MCF 10A (cell line): ENCODE data around the gene NFAM1. TPM values are rescaled to one million over a fixed set of nuclear protein-coding genes. Genes with fewer than 3 reads are reported as not detected.

ENCODE experiments used
- BruUV-seq: library from RNA; stranded (reverse); fragments of 400-500 nt; replicated peaks from 2 replicates; lab custom pipeline; 2021; lab: Mats Ljungman, UMichigan
- CTCF ChIA-PET: fragments of 300-600 bp; sonication (Branson Sonifier 250); formaldehyde crosslinking; extraction: SDS; loops from one replicate; lab custom pipeline; 2021; ENCODE audit warnings: antibody characterized with exemption, inconsistent platforms; lab: Yijun Ruan, JAX
- POLR2A ChIA-PET: fragments of 300-600, 350-650 bp; sonication (Branson Sonifier 250); formaldehyde crosslinking; extraction: SDS; loops from one replicate; lab custom pipeline; 2020; ENCODE audit warnings: antibody characterized with exemption, inconsistent platforms; lab: Yijun Ruan, JAX
- DNase-seq: peaks from one replicate; pipeline ENCODE4 v3.0.0-alpha.2; 2018; ENCODE audit not compliant: unreplicated experiment
- H3K27ac Mint-ChIP-seq: one replicate; pipeline ENCODE4 v1.8.0; 2022; ENCODE audit warnings: mild to moderate bottlenecking, low read depth, mixed read lengths; ENCODE audit not compliant: unreplicated experiment
- H3K27me3 Mint-ChIP-seq: one replicate; pipeline ENCODE4 v1.8.0; 2022; ENCODE audit warnings: mixed read lengths; ENCODE audit not compliant: insufficient read depth, unreplicated experiment
- H3K36me3 Mint-ChIP-seq: one replicate; pipeline ENCODE4 v1.8.0; 2022; ENCODE audit warnings: mild to moderate bottlenecking, moderate library complexity, mixed read lengths; ENCODE audit not compliant: insufficient read depth, unreplicated experiment
- H3K4me1 Mint-ChIP-seq: one replicate; pipeline ENCODE4 v1.8.0; 2022; ENCODE audit warnings: mixed read lengths; ENCODE audit not compliant: insufficient read depth, unreplicated experiment
- H3K4me3 Mint-ChIP-seq: one replicate; pipeline ENCODE4 v1.8.0; 2022; ENCODE audit warnings: mild to moderate bottlenecking, moderate library complexity, mixed read lengths; ENCODE audit not compliant: unreplicated experiment
- H3K9me3 Mint-ChIP-seq: one replicate; pipeline ENCODE4 v1.8.0; 2022; ENCODE audit warnings: mixed read lengths; ENCODE audit not compliant: unreplicated experiment
- intact Hi-C: fragments of 100-400 bp; cut with micrococcal nuclease; formaldehyde crosslinking; loops from 2 replicates; pipeline ENCODE4 v1.14.1; 2022
- total RNA-seq: library from RNA; stranded (reverse); gene quantifications from 2 replicates; pipeline ENCODE4 v1.2.3, GENCODE V29; 2022
- TF ChIP-seq, protein P1 (sequence below): fragments of 200-600 bp; IDR thresholded peaks from one replicate; pipeline ENCODE4 v1.8.0; 2022; ENCODE audit warnings: antibody characterized with exemption, mild to moderate bottlenecking; ENCODE audit not compliant: unreplicated experiment

The NFAM1 gene
- total RNA-seq, 1 experiment from 2014 or later, result not detected

GRCh38 chr22:42462016-42462415 is 29.8 kb upstream of the NFAM1 start:
- no peak for DNase-seq
- Mint-ChIP-seq H3K27ac (no peak overlapping the region), H3K9me3 (no peaks in the 10 kb centered on the region), H3K4me3 (no peak overlapping the region), H3K36me3 (no peaks in the 10 kb centered on the region), H3K4me1 (no peaks in the 10 kb centered on the region), H3K27me3 (peaks cover 75% of the 10 kb centered on the region)
- BruUV-seq, result no TSS peak
- intact Hi-C loops, result no loop called here
- ChIA-PET POLR2A (no interaction called here), CTCF (interaction anchor here (0.6 to 1.2 kb wide), 5 partner anchors 8 to 425 kb away, joined by 3 to 6 read pairs (median 4); no protein-coding TSS in a partner anchor)
- TF ChIP-seq, protein P1, sequence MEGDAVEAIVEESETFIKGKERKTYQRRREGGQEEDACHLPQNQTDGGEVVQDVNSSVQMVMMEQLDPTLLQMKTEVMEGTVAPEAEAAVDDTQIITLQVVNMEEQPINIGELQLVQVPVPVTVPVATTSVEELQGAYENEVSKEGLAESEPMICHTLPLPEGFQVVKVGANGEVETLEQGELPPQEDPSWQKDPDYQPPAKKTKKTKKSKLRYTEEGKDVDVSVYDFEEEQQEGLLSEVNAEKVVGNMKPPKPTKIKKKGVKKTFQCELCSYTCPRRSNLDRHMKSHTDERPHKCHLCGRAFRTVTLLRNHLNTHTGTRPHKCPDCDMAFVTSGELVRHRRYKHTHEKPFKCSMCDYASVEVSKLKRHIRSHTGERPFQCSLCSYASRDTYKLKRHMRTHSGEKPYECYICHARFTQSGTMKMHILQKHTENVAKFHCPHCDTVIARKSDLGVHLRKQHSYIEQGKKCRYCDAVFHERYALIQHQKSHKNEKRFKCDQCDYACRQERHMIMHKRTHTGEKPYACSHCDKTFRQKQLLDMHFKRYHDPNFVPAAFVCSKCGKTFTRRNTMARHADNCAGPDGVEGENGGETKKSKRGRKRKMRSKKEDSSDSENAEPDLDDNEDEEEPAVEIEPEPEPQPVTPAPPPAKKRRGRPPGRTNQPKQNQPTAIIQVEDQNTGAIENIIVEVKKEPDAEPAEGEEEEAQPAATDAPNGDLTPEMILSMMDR, result no peak

- H3K4me1 Mint-ChIP-seq, result no peaks in the 10 kb centered on the region
- no TSS peak for BruUV-seq
- TF ChIP-seq, protein P1, result no peak
- H3K9me3 Mint-ChIP-seq, result no peaks in the 10 kb centered on the region
- peaks cover 80% of the 10 kb centered on the region for H3K27me3 Mint-ChIP-seq
- H3K36me3 Mint-ChIP-seq, result no peaks in the 10 kb centered on the region
- H3K27ac Mint-ChIP-seq, result no peak overlapping the region
- POLR2A ChIA-PET, result interaction anchor here (1.5 kb wide), 1 partner anchor 17 kb away, joined by 3 read pairs; no protein-coding TSS in a partner anchor
- intact Hi-C loops, result no loop called here
- H3K4me3 Mint-ChIP-seq, result no peak overlapping the region
- CTCF ChIA-PET, result interaction anchor here (1.2 kb wide), 1 partner anchor 13 kb away, joined by 3 read pairs; no protein-coding TSS in a partner anchor
- DNase-seq, result no peak
Observed at GRCh38 chr22:42461511-42461910, 29.3 kb upstream of the NFAM1 start.

DNA sequence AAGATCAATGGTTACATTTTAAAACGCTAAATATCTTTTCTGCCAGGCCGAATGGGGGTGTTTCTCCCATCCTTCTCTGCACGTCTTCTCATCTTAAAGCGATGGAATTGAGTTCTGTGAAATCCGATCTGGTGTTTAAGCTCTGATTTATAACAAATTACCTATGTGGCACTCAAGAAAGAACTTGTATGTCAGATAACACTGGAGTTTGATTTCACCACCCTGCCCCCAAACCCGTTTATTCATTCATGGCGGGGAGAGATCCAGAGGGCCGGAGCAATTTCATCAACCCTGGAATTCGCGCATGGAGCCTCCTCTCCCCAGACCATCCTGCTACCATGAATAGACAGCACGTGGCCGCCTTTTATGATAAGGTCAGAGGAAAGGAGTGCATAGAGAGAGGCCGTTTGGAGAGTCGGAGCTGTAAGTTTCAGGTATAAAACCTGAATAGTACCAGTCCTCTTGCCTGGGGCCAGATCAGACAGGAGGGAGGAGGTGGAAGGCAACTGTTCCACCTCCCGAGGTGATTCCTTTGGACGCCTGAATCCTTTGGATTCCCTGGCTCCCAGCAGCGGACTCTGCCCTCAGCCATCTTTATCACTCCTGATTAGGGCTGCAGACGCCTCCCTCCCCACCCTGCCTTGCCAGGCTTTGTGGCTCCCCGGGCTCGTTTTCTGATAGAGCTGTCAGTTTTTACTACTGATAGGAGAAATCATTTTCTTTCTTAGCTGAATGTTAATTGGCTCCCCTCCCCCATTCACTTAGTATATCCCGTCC is 27.3 kb upstream of the NFAM1 start:
- Mint-ChIP-seq H3K27ac (no peak overlapping the region), H3K4me3 (no peak overlapping the region), H3K4me1 (no peaks in the 10 kb centered on the region), H3K9me3 (no peaks in the 10 kb centered on the region), H3K36me3 (no peaks in the 10 kb centered on the region), H3K27me3 (peaks cover 82% of the 10 kb centered on the region)
- ChIA-PET POLR2A (interaction anchor here (1.5 kb wide), 1 partner anchor 15 kb away, joined by 3 read pairs; no protein-coding TSS in a partner anchor), CTCF (interaction anchor here (1.7 kb wide), 1 partner anchor 14 kb away, joined by 4 read pairs; no protein-coding TSS in a partner anchor)
- DNase-seq, result no peak
- BruUV-seq, result no TSS peak
- intact Hi-C loops, result no loop called here
- TF ChIP-seq, protein P1, result no peak

DNA sequence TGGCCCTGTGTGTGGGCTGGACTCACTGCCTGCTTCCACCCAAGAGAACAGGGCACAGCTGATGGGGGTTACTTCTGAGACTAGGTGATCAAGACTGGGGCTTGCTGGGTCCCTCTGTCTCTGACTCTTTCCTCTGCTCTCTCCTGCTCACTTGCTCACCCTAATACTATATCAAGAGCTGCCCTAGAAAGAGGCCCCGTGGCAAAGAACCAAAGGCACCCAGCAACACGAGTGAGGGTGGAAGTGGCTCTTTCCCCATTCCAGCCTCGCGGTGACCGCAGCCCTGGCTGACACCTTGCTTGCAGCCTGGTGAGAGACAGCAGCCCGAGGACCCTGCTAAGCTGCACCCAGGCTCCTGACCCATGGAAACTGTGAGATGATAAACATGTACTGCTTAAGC is 20.7 kb upstream of the NFAM1 start:
- POLR2A ChIA-PET, result no interaction called here
- intact Hi-C loops, result no loop called here
- CTCF ChIA-PET, result interaction anchor here (0.6 to 1.1 kb wide), 4 partner anchors 9 to 635 kb away, joined by 4 to 6 read pairs (median 4); no protein-coding TSS in a partner anchor
- Mint-ChIP-seq H3K9me3 (no peaks in the 10 kb centered on the region), H3K36me3 (no peaks in the 10 kb centered on the region), H3K27ac (no peak overlapping the region), H3K4me1 (no peaks in the 10 kb centered on the region), H3K27me3 (peaks cover 36% of the 10 kb centered on the region), H3K4me3 (no peak overlapping the region)
- BruUV-seq, result no TSS peak
- DNase-seq, result no peak
- TF ChIP-seq, protein P1, result no peak
